Stimulated activated CD8-positive, alpha-beta memory T cell treated with anti-CD3 and anti-CD28 coated beads, Interleukin-12 subunit alpha, Interleukin-12 subunit beta, amount 100 ng/mL, for 4 hours (primary cell): Measurements from ENCODE around the gene CAPN3.

Experiments
- DNase-seq: peaks from one replicate; pipeline ENCODE4 v3.0.0-alpha.2; 2020; ENCODE audit warnings: low read depth

CAPN3 gene

GRCh38 chr15:42394106-42394505 is 34.8 kb downstream of the CAPN3 start:
- no peak for DNase-seq

GRCh38 chr15:42395838-42396237 is 36.5 kb downstream of the CAPN3 start:
- no peak for DNase-seq

- no peak for DNase-seq
Observed at GRCh38 chr15:42401544-42402454, 42.5 kb downstream of the CAPN3 start.

- DNase-seq = no peak
Observed at GRCh38 chr15:42402455-42403205, 43.3 kb downstream of the CAPN3 start.

- DNase-seq = no peak
Observed at GRCh38 chr15:42403389-42403788, 44.1 kb downstream of the CAPN3 start.

GRCh38 chr15:42404461-42405235 is 45.3 kb downstream of the CAPN3 start:
- DNase-seq = no peak

GRCh38 chr15:42405863-42406482 is 46.7 kb downstream of the CAPN3 start:
- DNase-seq = no peak

- DNase-seq = no peak
Observed at GRCh38 chr15:42408178-42408577, 48.9 kb downstream of the CAPN3 start.

- no peak for DNase-seq
Observed at GRCh38 chr15:42409011-42409410, 49.7 kb downstream of the CAPN3 start.

- no peak for DNase-seq
Observed at GRCh38 chr15:42411884-42412283, 52.6 kb downstream of the CAPN3 start.

- no peak for DNase-seq
Observed at GRCh38 chr15:42413920-42414319, 54.6 kb downstream of the CAPN3 start.

- DNase-seq = no peak
Observed at GRCh38 chr15:42419369-42419768, 60.1 kb downstream of the CAPN3 start.

GRCh38 chr15:42421376-42421775 is 62.1 kb downstream of the CAPN3 start:
- no peak for DNase-seq

GRCh38 chr15:42427429-42428223 is 68.3 kb downstream of the CAPN3 start:
- DNase-seq = no peak

GRCh38 chr15:42444415-42445063 is 85.2 kb downstream of the CAPN3 start:
- DNase-seq = no peak

- DNase-seq = no peak
Observed at GRCh38 chr15:42445551-42445950, 86.2 kb downstream of the CAPN3 start.

- DNase-seq = no peak
Observed at GRCh38 chr15:42447599-42447998, 88.3 kb downstream of the CAPN3 start.

- DNase-seq = no peak
Observed at GRCh38 chr15:42448281-42448680, 89.0 kb downstream of the CAPN3 start.

GRCh38 chr15:42449770-42450424 is 90.6 kb downstream of the CAPN3 start:
- no peak for DNase-seq

- no peak for DNase-seq
Observed at GRCh38 chr15:42450425-42450790, 91.1 kb downstream of the CAPN3 start.
